ENCODE measurements around the gene UST.
"Not testable (repeated sequence)": the region's sequence is repeated elsewhere in the genome, so short reads cannot be mapped to it uniquely, and the experiment has no call there.

The UST gene

GRCh38 chr6:148736774-148737412 is 9.9 kb upstream of the UST start:
- no peak for DNase-seq

- no peak for DNase-seq
Observed at GRCh38 chr6:148737806-148738205, 9.0 kb upstream of the UST start.

GRCh38 chr6:148738946-148739821 is 7.6 kb upstream of the UST start:
- no peak for DNase-seq

- DNase-seq, result no peak
Observed at GRCh38 chr6:148739822-148740128, 7.1 kb upstream of the UST start.

- DNase-seq, result no peak
Observed at GRCh38 chr6:148743476-148743875, 3.4 kb upstream of the UST start.

- DNase-seq, result no peak
Observed at GRCh38 chr6:148745926-148746325, 904 bp upstream of the UST start.

GRCh38 chr6:148747145-148747470 is 278 bp downstream of the UST start:
- no peak for DNase-seq

- DNase-seq, result peak; percentile 42
Observed at GRCh38 chr6:148747471-148748165, 788 bp downstream of the UST start.

GRCh38 chr6:148749674-148750073 is 2.8 kb downstream of the UST start:
- DNase-seq, result no peak

- DNase-seq, result no peak
Observed at GRCh38 chr6:148750838-148751792, 4.3 kb downstream of the UST start.

- no peak for DNase-seq
Observed at GRCh38 chr6:148751793-148752170, 5.0 kb downstream of the UST start.

- not testable (repeated sequence) for DNase-seq
Observed at GRCh38 chr6:148755379-148755778, 8.5 kb downstream of the UST start.

- DNase-seq, result no peak
Observed at GRCh38 chr6:148757944-148758480, 11.2 kb downstream of the UST start.

GRCh38 chr6:148758492-148758891 is 11.7 kb downstream of the UST start:
- DNase-seq, result peak; percentile 65

GRCh38 chr6:148760258-148760534 is 13.4 kb downstream of the UST start:
- DNase-seq, result no peak

- no peak for DNase-seq
Observed at GRCh38 chr6:148760568-148761526, 14.0 kb downstream of the UST start.

- no peak for DNase-seq
Observed at GRCh38 chr6:148761527-148762011, 14.7 kb downstream of the UST start.

- DNase-seq, result no peak
Observed at GRCh38 chr6:148762231-148762630, 15.4 kb downstream of the UST start.

- not testable (repeated sequence) for DNase-seq
Observed at GRCh38 chr6:148764259-148765020, 17.6 kb downstream of the UST start.

GRCh38 chr6:148765898-148766808 is 19.3 kb downstream of the UST start:
- no peak for DNase-seq
